Measurements from ENCODE around the gene DNAJB6. TPM values are rescaled to one million over a fixed set of nuclear protein-coding genes. Genes with fewer than 3 reads are reported as not detected.
"Not testable (repeated sequence)": the region's sequence is repeated elsewhere in the genome, so short reads cannot be mapped to it uniquely, and the experiment has no call there.

Gene DNAJB6
- total and polyA plus RNA-seq, 9 donors = 79.0 to 154 (median 89.2) TPM

- H3K36me3 ChIP-seq = no peaks in the 10 kb centered on the region
These were observed 13.4 kb upstream of the DNAJB6 start for GRCh38 chr7:157323401-157323800.

GRCh38 chr7:157329447-157329846 is 7.4 kb upstream of the DNAJB6 start:
- 39 to 58% (median 41%) methylated on average over 12 of the region's 12 CpGs for WGBS, 3 donors
- Histone ChIP-seq H3K36me3 (no peaks in the 10 kb centered on the region), H3K27me3 (no peaks in the 10 kb centered on the region), H3K27ac (no peak overlapping the region), H3K4me1 (ENCODE audit: insufficient read depth) (no peaks in the 10 kb centered on the region), H3K9me3 (no peaks in the 10 kb centered on the region), H3K4me3 (no peak overlapping the region)
- no peak for TF ChIP-seq POLR2A (IDR thresholded peaks at IDR 0.05)
- TF ChIP-seq CTCF (IDR thresholded peaks at IDR 0.05) = no peak
- TF ChIP-seq EP300 (IDR thresholded peaks at IDR 0.05) = no peak
- no peak for DNase-seq
- intact Hi-C loops (cut with DNase I) = no loop called here

More at GRCh38 chr7:157323401-157323800, 13.4 kb upstream of the DNAJB6 start:
- no peak overlapping the region for H3K27ac ChIP-seq
- H3K9me3 ChIP-seq = no peaks in the 10 kb centered on the region
- TF ChIP-seq CTCF (IDR thresholded peaks at IDR 0.05) (no peak), POLR2A (IDR thresholded peaks at IDR 0.05) (no peak), EP300 (IDR thresholded peaks at IDR 0.05) (no peak)
- intact Hi-C loops (cut with DNase I) = no loop called here
- H3K27me3 ChIP-seq = no peaks in the 10 kb centered on the region
- H3K4me3 ChIP-seq = no peak overlapping the region
- H3K4me1 ChIP-seq (ENCODE audit: insufficient read depth) = no peaks in the 10 kb centered on the region
- no peak for DNase-seq
- 72 to 73% (median 73%) methylated on average over 4 of the region's 4 CpGs for WGBS, 3 donors

GRCh38 chr7:157330567-157330966 is 6.2 kb upstream of the DNAJB6 start:
- intact Hi-C loops (cut with DNase I); H3K36me3 ChIP-seq: not testable (repeated sequence)
- WGBS, 3 donors = 76 to 78% (median 78%) methylated on average over 10 of the region's 10 CpGs

GRCh38 chr7:157331049-157331448 is 5.8 kb upstream of the DNAJB6 start:
- intact Hi-C loops (cut with DNase I); DNase-seq; H3K4me3 ChIP-seq; H3K36me3 ChIP-seq; H3K9me3 ChIP-seq; H3K4me1 ChIP-seq (ENCODE audit: insufficient read depth); H3K27ac ChIP-seq; H3K27me3 ChIP-seq: not testable (repeated sequence)
- WGBS, 3 donors = 63 to 68% (median 65%) methylated on average over 7 of the region's 7 CpGs

More at GRCh38 chr7:157330567-157330966, 6.2 kb upstream of the DNAJB6 start:
- not testable (repeated sequence) for H3K9me3 ChIP-seq; H3K4me3 ChIP-seq; DNase-seq; H3K27me3 ChIP-seq; H3K4me1 ChIP-seq (ENCODE audit: insufficient read depth); H3K27ac ChIP-seq

GRCh38 chr7:157335236-157335635 is 1.6 kb upstream of the DNAJB6 start:
- no peak overlapping the region for H3K4me3 ChIP-seq
- no peaks in the 10 kb centered on the region for H3K9me3 ChIP-seq
- no peak overlapping the region for H3K27ac ChIP-seq
- intact Hi-C loops (cut with DNase I) = no loop called here
- H3K4me1 ChIP-seq (ENCODE audit: insufficient read depth) = peaks cover 15% of the 10 kb centered on the region
- H3K36me3 ChIP-seq = no peaks in the 10 kb centered on the region
- no peaks in the 10 kb centered on the region for H3K27me3 ChIP-seq
- TF ChIP-seq CTCF (IDR thresholded peaks at IDR 0.05) (no peak), POLR2A (IDR thresholded peaks at IDR 0.05) (no peak), EP300 (IDR thresholded peaks at IDR 0.05) (no peak)
- DNase-seq = no peak
- 69 to 76% (median 72%) methylated on average over 5 of the region's 5 CpGs for WGBS, 3 donors
